Thyroid gland (tissue), 4 donors: Measurements from ENCODE around the gene LAMA2.

Experiments
- CTCF ChIP-seq, 6 experiments: fragments of 200-600 bp in 3 of 6; fragments of 450-650 bp in 3 of 6; sonication (generic) in 3 of 6; IDR thresholded peaks; one replicate each; pipeline ENCODE4 v1.5.1; 2016 to 2019; ENCODE audit warnings: antibody characterized with exemption in 6 of 6, mild to moderate bottlenecking in 2 of 6, inconsistent platforms in 1 of 6, moderate library complexity in 1 of 6
- POLR2A ChIP-seq, 2 donors: fragments of 450-650 bp; IDR thresholded peaks; one replicate each; pipeline ENCODE4 v1.6.1; 2017; ENCODE audit warnings: antibody characterized with exemption in 2 of 2, mild to moderate bottlenecking in 2 of 2, moderate library complexity in 1 of 2

GRCh38 chr6:129212081-129212480 lies 329.1 kb downstream of the LAMA2 start:
- TF ChIP-seq CTCF (IDR thresholded peaks at IDR 0.05) (no peak), POLR2A (IDR thresholded peaks at IDR 0.05) (no peak)
